OCI-LY3 (cell line): ENCODE measurements around the gene BICC1.

Source experiments
- H2AFZ ChIP-seq: fragments of 200-600, 300-600 bp; shearing (Covaris generic); 2 replicates; pipeline ENCODE4 v1.6.0; 2014; ENCODE audit warnings: antibody characterized with exemption, low read depth, low read length
- H3K27ac ChIP-seq: fragments of 200-600, 300-600 bp; sonication (generic); 2 replicates; pipeline ENCODE4 v1.5.1; 2014; ENCODE audit warnings: mild to moderate bottlenecking, low read length, moderate library complexity, mixed read lengths
- H3K27me3 ChIP-seq: fragments of 200-600, 300-600 bp; sonication (generic); 2 replicates; pipeline ENCODE4 v1.6.1; 2014; ENCODE audit warnings: low read depth, low read length, mixed read lengths
- H3K36me3 ChIP-seq: fragments of 200-600, 300-600 bp; sonication (generic); replicated peaks from 2 replicates; pipeline ENCODE3; 2014; ENCODE audit warnings: low read depth, low read length, mixed read lengths
- H3K4me1 ChIP-seq: fragments of 300-600, 200-600 bp; sonication (generic); 2 replicates; pipeline ENCODE4 v1.6.1; 2014; ENCODE audit warnings: low read length, mixed read lengths
- H3K4me2 ChIP-seq: fragments of 200-600, 300-600 bp; sonication (generic); 2 replicates; pipeline ENCODE4 v1.6.1; 2014; ENCODE audit warnings: low read length, mixed read lengths
- H3K4me3 ChIP-seq: fragments of 300-600, 200-600 bp; sonication (generic); 2 replicates; pipeline ENCODE4 v1.5.1; 2014; ENCODE audit warnings: antibody characterized with exemption, mild to moderate bottlenecking, low read length, moderate library complexity
- H3K79me2 ChIP-seq: fragments of 300-600, 200-600 bp; shearing (Covaris generic); 2 replicates; pipeline ENCODE4 v1.6.1; 2014; ENCODE audit warnings: mild to moderate bottlenecking, low read length, mixed read lengths
- H3K9ac ChIP-seq: fragments of 300-600, 200-600 bp; shearing (Covaris generic); 2 replicates; pipeline ENCODE4 v1.6.0; 2014; ENCODE audit warnings: mild to moderate bottlenecking, low read length, moderate library complexity
- H3K9me3 ChIP-seq: fragments of 200-600, 300-600 bp; shearing (Covaris generic); 2 replicates; pipeline ENCODE4 v1.6.1; 2014; ENCODE audit warnings: low read length, mixed read lengths; ENCODE audit not compliant: insufficient read depth
- H4K20me1 ChIP-seq: fragments of 200-600, 300-600 bp; sonication (generic); 2 replicates; pipeline ENCODE4 v1.6.1; 2016; ENCODE audit warnings: low read length, mixed read lengths; ENCODE audit not compliant: insufficient read depth
- EZH2phosphoT487 ChIP-seq: fragments of 200-600 bp; shearing (Covaris generic); IDR thresholded peaks from 2 replicates; pipeline ENCODE4 v1.6.1; 2018; ENCODE audit warnings: antibody characterized with exemption, mixed run types, low read depth
- TF ChIP-seq, protein P1 (sequence below): fragments of 200-600, 300-600 bp; sonication (generic); IDR thresholded peaks from 2 replicates; pipeline ENCODE4 v1.5.1; 2014; ENCODE audit warnings: antibody characterized with exemption, low read length, low read depth

The BICC1 gene

DNA sequence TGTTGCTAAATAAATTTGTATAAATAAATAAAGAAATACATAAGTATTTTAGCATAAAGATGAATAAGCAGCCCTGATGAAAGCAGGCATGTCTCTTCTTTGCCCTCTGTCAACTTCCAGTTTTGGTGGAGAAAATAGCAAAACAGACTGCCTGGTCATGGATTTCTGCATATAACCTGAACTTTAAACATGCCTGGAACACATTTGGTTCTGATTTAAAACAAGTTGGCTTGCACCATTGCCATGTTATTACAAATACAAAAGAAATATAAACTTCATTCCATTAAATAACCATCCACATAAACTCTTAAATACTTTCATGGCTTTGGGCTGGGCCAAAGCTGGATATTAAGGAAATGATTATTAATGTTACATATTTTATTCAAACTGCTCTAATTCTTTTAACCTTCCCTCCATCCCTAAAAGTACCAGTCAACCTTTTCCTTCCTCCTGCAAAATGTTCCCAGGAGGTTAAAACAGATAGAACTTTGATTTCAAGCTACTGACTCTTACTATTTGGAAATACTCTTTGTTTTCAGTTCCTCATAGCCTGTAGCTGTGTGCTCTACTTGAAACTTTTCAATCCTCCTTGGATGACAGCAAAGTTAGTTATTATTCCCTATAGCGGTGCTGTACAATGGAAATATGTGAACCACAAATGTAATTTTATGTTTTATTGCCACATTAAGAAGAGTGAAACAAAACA lies 96.3 kb downstream of the BICC1 start:
- Histone ChIP-seq H3K4me2 (no peak overlapping the region), H3K27me3 (no peaks in the 10 kb centered on the region), H3K9me3 (no peaks in the 10 kb centered on the region), H3K36me3 (no peaks in the 10 kb centered on the region), H4K20me1 (no peaks in the 10 kb centered on the region), H3K4me1 (no peaks in the 10 kb centered on the region), H3K9ac (no peak overlapping the region), H2AFZ (no peak overlapping the region), H3K4me3 (no peak overlapping the region), H3K79me2 (no peaks in the 10 kb centered on the region), H3K27ac (no peak overlapping the region)
- no peak for TF ChIP-seq EZH2phosphoT487
- TF ChIP-seq, protein P1, sequence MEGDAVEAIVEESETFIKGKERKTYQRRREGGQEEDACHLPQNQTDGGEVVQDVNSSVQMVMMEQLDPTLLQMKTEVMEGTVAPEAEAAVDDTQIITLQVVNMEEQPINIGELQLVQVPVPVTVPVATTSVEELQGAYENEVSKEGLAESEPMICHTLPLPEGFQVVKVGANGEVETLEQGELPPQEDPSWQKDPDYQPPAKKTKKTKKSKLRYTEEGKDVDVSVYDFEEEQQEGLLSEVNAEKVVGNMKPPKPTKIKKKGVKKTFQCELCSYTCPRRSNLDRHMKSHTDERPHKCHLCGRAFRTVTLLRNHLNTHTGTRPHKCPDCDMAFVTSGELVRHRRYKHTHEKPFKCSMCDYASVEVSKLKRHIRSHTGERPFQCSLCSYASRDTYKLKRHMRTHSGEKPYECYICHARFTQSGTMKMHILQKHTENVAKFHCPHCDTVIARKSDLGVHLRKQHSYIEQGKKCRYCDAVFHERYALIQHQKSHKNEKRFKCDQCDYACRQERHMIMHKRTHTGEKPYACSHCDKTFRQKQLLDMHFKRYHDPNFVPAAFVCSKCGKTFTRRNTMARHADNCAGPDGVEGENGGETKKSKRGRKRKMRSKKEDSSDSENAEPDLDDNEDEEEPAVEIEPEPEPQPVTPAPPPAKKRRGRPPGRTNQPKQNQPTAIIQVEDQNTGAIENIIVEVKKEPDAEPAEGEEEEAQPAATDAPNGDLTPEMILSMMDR = no peak

DNA sequence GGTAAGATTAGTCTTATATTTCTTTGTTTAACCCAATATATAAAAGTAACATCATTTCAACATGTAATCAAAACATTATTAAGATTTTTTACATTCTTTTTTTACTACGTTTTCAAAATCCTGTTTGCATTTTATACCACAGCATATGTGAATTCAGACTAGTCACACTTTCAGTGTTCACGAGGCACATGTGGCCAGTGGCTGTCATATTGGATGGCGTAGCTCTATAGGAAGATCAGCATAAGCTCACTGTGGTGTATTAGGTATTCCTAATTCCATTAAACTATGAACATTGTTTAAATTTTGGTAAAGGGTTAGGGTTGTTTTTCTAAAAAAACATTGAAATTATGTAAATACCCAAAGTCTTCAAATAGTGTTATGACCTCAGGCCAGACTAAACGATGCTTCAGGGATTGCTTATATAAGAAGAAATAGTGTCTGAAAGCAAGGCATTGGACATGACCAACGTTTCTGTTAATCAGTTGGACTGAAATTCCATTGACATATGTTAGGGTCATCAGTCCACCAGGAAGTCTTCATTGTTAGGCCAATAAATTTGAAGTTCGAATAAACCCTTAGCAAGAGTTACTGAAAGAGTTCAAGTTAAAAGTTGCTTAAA lies 97.0 kb downstream of the BICC1 start:
- Histone ChIP-seq H3K9me3 (no peaks in the 10 kb centered on the region), H3K27ac (no peak overlapping the region), H3K4me3 (no peak overlapping the region), H2AFZ (no peak overlapping the region), H3K9ac (no peak overlapping the region), H3K36me3 (no peaks in the 10 kb centered on the region), H3K27me3 (no peaks in the 10 kb centered on the region), H4K20me1 (no peaks in the 10 kb centered on the region), H3K4me1 (no peaks in the 10 kb centered on the region), H3K79me2 (no peaks in the 10 kb centered on the region), H3K4me2 (no peak overlapping the region)
- TF ChIP-seq, protein P1 = no peak
- no peak for TF ChIP-seq EZH2phosphoT487

DNA sequence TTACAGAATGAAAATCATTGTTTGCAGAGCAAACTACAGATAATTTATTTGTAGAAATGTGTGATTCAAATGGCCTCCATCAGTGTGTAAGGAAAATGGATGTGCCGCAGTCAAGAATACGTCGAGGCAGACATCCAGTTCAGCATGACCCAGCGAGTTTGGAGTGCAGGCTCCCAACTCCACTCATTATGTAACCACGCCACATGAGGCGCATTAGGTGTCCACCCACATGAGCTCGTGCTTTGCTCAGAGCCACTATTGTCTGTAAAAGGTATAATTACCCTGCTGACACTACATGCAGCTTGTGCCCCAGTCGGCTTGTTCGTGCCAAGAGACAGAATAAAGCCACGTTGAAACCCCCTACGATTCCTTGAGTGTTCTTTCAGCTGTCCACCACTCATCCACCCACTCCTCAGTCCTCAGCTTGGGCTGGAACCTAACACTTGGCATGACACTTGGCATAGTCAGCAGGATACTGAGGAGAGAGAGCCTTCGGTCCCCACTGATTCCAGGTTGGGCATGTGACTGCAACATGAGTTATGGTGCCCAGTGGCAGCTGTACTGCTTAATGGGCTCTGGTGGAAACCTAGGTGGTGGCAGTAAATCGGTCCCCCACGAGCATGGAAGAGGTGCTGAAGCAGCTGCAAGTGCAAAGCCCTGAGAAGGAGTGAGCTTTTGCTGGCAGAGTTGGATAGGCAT lies 102.7 kb downstream of the BICC1 start:
- no peaks in the 10 kb centered on the region for H3K36me3 ChIP-seq
- H3K27me3 ChIP-seq = no peaks in the 10 kb centered on the region
- H3K4me1 ChIP-seq = no peaks in the 10 kb centered on the region
- no peak overlapping the region for H3K4me2 ChIP-seq
- H3K9me3 ChIP-seq = no peaks in the 10 kb centered on the region
- no peaks in the 10 kb centered on the region for H4K20me1 ChIP-seq
- no peak overlapping the region for H3K27ac ChIP-seq
- H3K9ac ChIP-seq = no peak overlapping the region
- no peak overlapping the region for H2AFZ ChIP-seq
- H3K79me2 ChIP-seq = no peaks in the 10 kb centered on the region
- H3K4me3 ChIP-seq = no peak overlapping the region
- TF ChIP-seq EZH2phosphoT487 = no peak
- TF ChIP-seq, protein P1 = no peak

DNA sequence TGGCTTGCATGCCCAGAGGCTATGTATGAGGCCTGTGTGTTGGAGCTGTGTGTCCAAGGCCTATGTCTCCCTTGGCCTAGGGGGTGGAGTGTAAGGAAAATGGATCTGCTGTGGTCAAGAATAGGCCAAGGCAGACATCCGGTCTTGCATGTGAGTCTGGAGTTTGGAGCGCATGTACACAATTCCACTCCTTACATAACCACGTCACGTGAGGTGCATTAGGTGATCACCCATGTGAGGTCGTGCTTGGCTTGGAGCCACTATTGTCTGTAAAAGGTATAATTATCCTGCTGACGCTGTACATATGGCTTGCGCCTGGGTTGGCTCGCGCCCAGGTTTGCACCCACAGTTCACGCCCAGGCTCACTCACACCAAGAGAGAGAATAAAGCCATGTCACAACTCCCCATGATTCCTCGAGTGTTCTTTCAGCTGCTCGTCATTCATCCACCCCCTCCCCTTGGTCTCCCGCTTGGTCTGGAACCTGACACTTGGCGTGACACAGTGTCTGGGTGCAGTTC lies 105.5 kb downstream of the BICC1 start:
- TF ChIP-seq, protein P1 = no peak
- TF ChIP-seq EZH2phosphoT487 = no peak
- Histone ChIP-seq H3K4me3 (no peak overlapping the region), H3K27me3 (no peaks in the 10 kb centered on the region), H2AFZ (no peak overlapping the region), H3K36me3 (no peaks in the 10 kb centered on the region), H3K79me2 (no peaks in the 10 kb centered on the region), H3K27ac (no peak overlapping the region), H3K9me3 (no peaks in the 10 kb centered on the region), H3K4me1 (no peaks in the 10 kb centered on the region), H4K20me1 (no peaks in the 10 kb centered on the region), H3K4me2 (no peak overlapping the region), H3K9ac (no peak overlapping the region)
